GM11168 (cell line): Measurements from ENCODE around the gene CFAP299.
"Not testable (repeated sequence)": the region's sequence is repeated elsewhere in the genome, so short reads cannot be mapped to it uniquely, and the experiment has no call there.

Experiments
- in situ Hi-C: fragments of 300-500 bp; cut with MboI; formaldehyde crosslinking; loops from one replicate; pipeline ENCODE4 v1.12.0; 2022; ENCODE audit warnings: low sequenced_read_pairs; ENCODE audit not compliant: unreplicated experiment

The CFAP299 gene

GRCh38 chr4:80324171-80324570 lies 11.4 kb upstream of the CFAP299 start:
- in situ Hi-C loops = no loop called here

GRCh38 chr4:80331693-80332092 lies 3.8 kb upstream of the CFAP299 start:
- in situ Hi-C loops = no loop called here

GRCh38 chr4:80333121-80333520 lies 2.4 kb upstream of the CFAP299 start:
- in situ Hi-C loops = no loop called here

- in situ Hi-C loops = no loop called here
Measured at GRCh38 chr4:80334568-80334967, 962 bp upstream of the CFAP299 start.

- in situ Hi-C loops = no loop called here
Measured at GRCh38 chr4:80335226-80335553, 340 bp upstream of the CFAP299 start.

- in situ Hi-C loops = no loop called here
Measured at GRCh38 chr4:80336582-80336981, 1.1 kb downstream of the CFAP299 start.

GRCh38 chr4:80340036-80340435 lies 4.5 kb downstream of the CFAP299 start:
- in situ Hi-C loops = no loop called here

- in situ Hi-C loops = not testable (repeated sequence)
Measured at GRCh38 chr4:80342684-80343083, 7.2 kb downstream of the CFAP299 start.

GRCh38 chr4:80343887-80344286 lies 8.4 kb downstream of the CFAP299 start:
- in situ Hi-C loops = no loop called here

GRCh38 chr4:80360084-80360483 lies 24.6 kb downstream of the CFAP299 start:
- in situ Hi-C loops = no loop called here

- in situ Hi-C loops = no loop called here
Measured at GRCh38 chr4:80360900-80361299, 25.4 kb downstream of the CFAP299 start.

GRCh38 chr4:80361329-80361900 lies 25.9 kb downstream of the CFAP299 start:
- in situ Hi-C loops = no loop called here

GRCh38 chr4:80362578-80363181 lies 27.1 kb downstream of the CFAP299 start:
- in situ Hi-C loops = no loop called here

GRCh38 chr4:80365928-80366327 lies 30.4 kb downstream of the CFAP299 start:
- in situ Hi-C loops = no loop called here

- in situ Hi-C loops = no loop called here
Measured at GRCh38 chr4:80367737-80368136, 32.2 kb downstream of the CFAP299 start.

- in situ Hi-C loops = no loop called here
Measured at GRCh38 chr4:80370635-80371034, 35.1 kb downstream of the CFAP299 start.

- in situ Hi-C loops = no loop called here
Measured at GRCh38 chr4:80371046-80371445, 35.5 kb downstream of the CFAP299 start.

- in situ Hi-C loops = no loop called here
Measured at GRCh38 chr4:80374180-80374579, 38.6 kb downstream of the CFAP299 start.

GRCh38 chr4:80382090-80382832 lies 46.7 kb downstream of the CFAP299 start:
- in situ Hi-C loops = no loop called here

GRCh38 chr4:80385397-80386280 lies 50.1 kb downstream of the CFAP299 start:
- in situ Hi-C loops = no loop called here
